KG1 (cell line): ENCODE measurements around the gene CALML4.
"Not testable (repeated sequence)": the region's sequence is repeated elsewhere in the genome, so short reads cannot be mapped to it uniquely, and the experiment has no call there.

Source experiments
- DNase-seq: peaks from one replicate; lab custom pipeline; 2025; lab: John Stamatoyannopoulos, UW

Gene CALML4

GRCh38 chr15:68208136-68208535 is 3.0 kb upstream of the CALML4 start:
- no peak for DNase-seq

DNA sequence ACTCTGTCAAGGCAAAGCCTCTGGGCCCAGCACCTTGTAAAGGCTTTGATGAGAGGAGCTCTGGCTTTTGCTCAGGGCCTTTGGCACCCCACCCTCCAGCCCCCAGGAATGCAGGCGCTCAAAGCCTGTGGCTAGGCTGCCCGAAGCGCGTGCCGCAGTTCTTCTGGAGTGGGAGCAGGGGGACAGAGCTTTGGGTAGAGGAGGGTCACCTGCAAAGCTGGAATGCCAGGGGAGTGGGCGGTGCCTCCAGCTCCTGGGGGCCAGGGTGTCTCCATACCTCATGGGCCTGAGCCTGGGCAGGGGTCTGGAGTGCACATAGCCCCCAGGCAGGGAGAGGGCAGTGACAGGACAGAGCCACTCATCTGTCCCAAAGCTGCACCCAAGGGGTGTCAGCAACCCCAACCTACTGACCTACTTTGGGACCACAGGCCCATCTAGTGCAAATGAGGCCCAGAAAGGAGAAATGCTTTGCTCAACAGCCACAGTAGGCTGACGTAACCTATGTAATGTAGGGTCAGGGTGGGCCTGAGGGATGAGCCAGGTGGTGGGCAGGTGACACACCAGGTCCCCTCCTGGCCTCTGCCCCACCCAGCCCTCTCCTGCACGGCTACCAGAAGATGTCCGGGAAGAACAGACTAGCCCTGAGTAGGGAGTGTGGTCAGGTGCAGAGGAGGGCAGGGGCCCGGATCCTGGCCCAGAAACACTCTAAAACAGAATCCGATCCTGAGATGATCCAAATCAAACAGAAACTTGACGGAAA is 2.2 kb upstream of the CALML4 start:
- DNase-seq = no peak

DNA sequence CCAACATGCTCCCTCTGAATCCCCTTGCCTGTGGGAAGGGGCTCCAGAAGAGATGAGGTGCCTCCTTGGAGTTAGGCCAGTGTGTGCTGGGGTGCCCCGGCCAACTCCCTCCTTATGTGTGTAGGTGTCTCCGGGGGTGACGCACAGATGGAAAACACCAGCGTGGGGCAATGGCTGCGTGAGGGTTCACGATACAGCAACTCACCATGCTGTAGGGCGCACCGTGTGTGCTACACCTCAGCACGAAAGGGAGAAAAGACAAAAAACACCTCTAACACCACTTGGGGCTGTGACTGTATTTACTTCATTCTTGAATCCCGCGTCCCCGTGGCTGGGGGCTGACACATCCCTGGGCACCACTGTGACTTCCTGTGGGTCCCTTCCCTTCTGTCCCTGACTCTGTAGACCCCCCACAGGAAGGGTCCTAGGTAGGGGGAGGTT is 1.6 kb upstream of the CALML4 start:
- DNase-seq = no peak

GRCh38 chr15:68205954-68206539 is 915 bp upstream of the CALML4 start:
- no peak for DNase-seq

DNA sequence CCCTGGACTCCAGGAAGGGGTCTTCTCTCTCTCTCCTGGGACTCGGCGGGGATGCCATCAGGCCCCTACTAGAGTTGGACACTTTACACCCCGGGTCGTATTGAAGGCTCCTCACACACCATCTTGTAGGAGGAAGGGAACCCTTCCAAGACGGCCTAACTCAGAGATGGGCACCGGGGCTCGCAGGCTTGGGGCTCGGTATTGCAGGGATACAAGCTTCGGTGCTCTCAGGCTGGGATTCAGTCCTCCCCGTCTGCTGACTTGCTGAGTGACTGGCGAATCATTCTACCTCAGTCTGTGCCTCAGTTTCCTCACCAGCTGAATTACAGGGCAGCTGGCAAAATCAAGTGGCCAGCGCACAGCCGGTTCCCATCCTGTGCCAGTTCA is 419 bp upstream of the CALML4 start:
- no peak for DNase-seq

- no peak for DNase-seq
These were observed 771 bp downstream of the CALML4 start for GRCh38 chr15:68204361-68204760.

DNA sequence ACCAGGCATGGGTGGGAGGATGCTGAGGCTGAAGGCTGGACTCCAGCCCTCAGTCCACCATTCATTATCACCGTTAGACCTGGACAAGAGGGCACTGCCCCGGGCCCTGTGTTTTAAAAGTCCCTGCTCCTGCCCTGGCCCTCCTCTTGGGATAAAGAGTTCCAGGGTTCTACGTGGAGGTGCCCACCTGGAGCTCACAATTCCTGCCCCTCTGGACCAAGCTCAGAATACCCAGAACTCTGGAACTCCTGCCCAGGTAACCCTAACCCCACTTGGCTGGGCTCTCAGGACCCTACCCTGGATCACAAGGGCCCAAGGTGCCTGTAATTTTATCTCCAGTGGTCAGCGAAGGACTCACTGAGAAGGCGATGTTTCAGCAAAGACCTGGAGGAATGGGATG is 1.2 kb downstream of the CALML4 start:
- no peak for DNase-seq

DNA sequence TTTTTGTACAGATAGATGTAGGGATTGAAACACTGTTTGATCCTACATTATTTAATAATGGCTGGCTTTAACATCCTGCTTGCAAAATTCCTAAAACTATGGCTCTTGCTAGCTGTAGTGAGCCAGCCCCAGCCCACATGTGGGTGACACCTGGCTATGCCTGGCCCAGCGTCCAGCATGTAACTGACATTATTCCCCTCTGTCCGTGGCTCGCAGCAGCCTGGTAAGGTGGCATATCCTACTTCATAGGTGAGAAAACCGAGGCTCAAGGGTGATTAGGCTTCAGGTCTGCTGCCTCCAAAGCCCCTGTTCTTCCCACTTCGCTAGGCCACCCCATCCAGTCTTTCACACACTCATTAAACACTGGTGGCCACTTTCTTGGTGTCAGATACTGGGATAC is 1.6 kb downstream of the CALML4 start:
- DNase-seq = no peak

DNA sequence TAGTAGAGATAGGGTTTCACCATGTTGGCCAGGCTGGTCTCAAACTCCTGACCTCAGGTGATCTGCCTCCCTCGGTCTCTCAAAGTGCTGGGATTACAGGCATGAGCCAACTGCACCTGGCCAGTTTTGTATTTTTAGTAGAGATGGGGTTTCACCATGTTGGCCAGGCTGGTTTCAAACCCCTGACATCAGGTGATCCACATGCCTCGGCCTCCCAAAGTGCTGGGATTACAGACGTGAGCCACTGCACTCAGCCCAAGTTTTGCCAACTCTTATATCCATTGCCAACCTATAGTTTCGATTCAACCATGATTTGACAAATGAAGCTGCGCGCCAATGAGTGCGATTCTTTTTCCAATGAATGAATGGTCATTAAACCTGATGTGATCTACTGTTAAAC is 2.1 kb downstream of the CALML4 start:
- not testable (repeated sequence) for DNase-seq

- DNase-seq = no peak
These were observed 3.3 kb downstream of the CALML4 start for GRCh38 chr15:68201879-68202261.

DNA sequence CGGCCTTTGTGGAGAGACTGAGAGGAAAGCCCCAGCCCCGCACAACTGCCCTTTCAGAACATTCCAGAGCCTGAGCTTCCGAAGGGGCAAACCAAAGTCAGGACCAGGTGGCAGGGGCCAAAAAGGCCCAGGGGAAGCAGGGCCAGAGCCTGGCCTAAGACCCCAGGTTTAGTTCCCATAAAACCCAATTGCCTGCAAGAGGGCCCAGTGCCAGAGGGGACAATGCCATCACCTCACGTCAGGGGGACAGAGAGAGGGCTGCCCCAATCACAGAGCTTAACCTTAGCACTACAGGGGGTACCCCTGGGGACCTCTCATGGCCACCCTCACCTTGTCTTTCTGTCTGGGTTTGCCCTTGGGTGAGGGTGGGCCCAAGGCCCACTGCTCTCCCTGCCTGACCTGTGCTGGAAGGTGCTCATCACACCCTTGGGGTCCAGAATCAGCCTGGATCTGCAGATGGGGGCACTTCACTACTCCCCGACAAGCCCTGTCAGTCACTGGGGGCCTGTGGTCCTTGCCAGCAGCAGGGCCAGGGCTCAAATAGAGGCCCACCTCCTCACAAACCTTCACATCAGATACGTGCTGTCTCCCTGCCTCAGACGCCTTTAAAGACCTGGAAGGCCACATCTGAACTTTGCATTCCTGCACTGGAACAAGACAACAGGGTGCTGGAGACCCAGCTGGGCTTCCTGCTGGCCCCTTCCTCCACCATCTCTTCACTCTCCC is 3.8 kb downstream of the CALML4 start:
- DNase-seq = no peak

DNA sequence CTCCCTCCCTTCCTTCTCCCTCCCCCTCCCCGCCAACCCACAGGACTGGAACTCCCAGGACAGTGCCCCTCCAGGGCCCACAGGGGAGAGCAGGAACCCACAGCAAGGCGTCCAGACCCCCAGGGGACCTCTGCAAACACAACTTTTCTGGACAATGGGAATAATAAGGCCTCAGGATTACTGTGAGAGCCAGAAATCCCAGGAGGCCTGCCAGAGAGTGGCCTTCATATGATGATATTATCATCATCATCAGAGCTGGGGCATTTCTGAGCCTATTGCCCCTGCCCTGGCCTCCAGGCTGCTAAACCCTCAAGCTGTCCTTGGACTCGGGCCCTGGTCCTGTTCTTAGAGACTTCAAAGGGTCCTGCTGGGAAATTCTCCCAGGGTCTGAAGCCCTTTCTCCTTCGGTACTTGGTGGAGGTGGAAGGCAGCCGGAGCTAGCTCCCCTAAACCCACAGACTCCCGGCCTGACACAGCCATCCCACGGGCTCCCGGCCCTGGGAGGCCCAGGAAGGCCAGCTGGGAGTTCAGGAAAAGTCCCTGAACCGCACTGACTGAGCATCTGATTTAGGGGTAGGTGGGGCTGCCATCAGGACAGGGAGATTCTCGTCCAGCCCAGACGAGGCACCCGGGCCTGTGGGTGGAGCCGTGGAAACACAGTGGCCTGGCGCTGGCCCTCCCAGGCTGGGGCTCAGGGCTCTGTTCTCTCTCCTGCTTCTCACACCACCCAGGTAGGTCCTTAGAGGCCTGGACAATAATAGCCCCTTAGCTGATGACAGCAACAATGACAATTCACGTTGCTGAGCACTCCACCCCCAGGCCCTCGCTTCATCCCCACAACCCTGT is 4.9 kb downstream of the CALML4 start:
- DNase-seq = no peak

DNA sequence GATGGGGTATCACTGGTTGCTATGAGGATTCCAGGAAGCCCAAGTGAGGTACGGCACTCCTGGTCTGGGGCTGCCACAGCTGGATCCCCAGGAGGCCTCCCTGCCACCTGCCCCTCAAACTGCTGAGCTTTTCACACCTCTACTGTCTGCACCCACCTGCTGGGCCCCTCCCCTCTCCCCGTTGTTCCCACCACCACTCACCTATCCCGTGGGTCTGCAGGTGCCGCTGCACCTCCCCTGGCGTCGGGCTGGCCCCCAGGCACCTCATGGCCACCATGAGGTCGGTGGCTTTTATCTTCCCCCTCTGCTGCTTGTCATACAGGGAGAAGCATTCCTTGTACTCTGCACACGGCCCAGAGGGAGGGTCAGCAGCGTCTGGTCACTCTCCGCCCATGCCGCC is 5.8 kb downstream of the CALML4 start:
- no peak for DNase-seq

- DNase-seq = no peak
These were observed 7.3 kb downstream of the CALML4 start for GRCh38 chr15:68197661-68198437.

GRCh38 chr15:68197170-68197492 is 8.0 kb downstream of the CALML4 start:
- no peak for DNase-seq

DNA sequence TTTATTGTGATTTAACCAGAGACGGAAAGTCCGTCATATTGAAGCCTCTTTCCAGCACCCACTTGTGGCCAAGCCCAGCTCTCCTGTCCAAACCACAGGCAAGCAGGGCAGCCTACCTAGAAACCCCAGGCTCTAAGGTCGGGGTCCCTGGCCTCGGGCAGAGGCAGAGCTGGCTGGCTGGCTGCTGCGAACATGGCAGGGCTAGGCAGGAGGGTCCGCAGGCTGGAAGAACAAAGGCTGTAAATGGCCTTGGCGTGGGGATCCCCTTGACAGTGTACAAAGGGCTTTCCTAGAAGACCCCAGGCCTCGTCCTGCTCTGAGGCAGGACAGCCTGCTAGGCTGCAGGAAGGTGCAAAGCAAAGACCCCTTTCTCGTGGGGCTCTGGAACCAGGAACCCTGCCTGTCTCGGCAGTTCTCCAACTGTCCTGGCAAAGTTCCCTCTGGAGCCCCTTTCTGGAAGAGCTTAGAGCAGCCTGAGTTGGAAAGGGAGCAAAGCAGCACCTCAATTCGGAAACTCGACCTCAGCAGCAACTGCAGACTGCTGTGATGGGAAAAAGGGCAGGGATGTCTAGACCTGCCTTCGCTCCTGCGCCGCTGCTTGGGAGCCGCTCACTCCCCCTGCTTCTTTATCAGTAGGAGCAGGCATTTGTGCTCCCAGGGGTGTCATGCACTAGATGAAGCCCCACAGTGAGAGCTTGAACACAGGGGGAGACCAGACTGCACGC is 8.5 kb downstream of the CALML4 start:
- DNase-seq = no peak

DNA sequence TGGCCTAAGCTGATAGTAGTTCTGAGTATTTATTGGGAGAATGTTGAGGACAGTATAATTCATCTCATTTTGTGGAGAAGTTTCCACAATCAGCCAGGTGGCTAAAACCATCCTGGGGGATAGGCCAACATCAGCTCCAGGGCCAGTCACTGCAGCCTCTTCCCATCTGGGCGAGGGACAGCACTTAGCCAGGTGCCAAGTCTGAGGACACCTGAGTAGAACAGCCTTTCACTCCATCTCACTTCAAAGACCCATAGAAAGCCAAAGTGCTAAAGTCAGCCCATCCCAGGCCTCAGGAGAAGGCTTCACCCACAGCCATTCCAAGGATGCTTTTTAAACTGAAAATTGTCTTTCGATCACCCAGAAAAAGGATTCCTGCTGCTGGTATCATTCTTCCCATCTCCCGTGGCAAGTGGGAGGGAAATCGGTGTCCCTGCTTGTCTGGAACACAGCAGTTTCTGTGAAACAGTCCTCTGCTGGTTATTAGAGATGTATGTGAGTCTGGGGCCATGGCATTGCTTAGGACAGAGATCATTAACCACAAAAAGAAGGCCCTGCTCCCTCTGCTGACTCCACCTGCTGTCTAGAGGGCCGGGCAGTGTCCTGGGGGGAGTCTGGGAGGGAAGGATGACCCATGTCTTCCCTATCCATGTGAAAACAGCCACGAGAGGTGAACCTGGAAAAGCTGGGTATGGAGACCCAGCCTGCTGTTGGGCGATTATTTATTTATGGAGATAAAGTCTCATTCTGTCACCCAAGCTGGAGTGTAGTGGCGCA is 9.6 kb downstream of the CALML4 start:
- no peak for DNase-seq

DNA sequence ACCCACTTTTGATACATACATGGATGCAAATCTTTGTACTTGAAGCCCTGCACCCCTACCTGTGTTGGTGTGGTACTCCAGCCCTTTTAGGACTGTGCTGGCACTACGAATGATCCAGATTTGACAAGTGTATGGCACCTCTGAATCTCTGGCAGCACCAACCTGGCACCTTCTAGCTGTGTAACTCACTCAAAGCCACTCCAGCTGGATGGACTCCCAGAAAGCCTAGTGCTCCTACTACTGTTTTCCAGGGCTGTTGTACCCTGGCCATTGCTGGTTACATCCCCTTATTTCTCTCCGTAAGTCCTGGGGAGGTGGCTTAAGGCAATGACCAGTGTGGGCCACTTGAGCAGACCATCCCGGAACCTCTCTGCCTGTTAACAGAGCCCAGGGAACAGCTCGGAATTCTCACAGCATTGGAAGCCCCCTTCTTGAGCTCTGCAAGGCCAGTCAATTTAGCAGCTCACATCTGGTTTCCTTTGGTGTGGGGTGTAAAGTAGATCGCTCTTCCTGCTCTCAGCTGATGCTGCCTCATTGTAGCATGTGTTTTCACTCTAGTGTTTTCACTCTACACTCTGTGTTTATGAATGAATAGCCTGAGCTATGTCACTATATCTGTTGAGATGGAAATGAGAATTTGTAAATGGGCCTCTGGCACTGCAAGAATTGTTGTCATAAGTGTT is 12.2 kb downstream of the CALML4 start:
- DNase-seq = no peak

- DNase-seq = no peak
These were observed 13.0 kb downstream of the CALML4 start for GRCh38 chr15:68192117-68192516.

DNA sequence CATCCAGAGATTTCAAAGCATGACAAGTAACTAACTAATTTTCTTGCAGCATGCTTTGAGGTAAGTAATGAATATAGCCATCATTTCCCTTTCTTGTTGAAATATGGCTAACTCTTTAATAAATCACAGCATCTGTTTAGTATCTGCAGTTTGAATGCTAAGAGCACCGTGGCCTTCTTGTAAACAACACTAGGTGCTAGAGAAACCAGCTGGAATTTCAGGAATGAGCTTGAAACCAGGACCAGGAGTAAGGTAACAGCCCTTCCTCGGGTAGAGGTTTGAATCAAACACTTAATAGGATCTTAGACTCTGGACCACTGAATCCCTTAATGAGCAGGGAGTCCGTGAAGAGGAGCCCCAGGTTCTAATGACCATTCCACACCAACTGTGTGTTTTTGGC is 13.6 kb downstream of the CALML4 start:
- DNase-seq = no peak
